ENCODE results near the gene OTC. TPM values are rescaled to one million over a fixed set of nuclear protein-coding genes. Genes with fewer than 3 reads are reported as not detected.

OTC gene
- under 1 TPM in 2 of 4 donors, not detected in 2; 0.15 to 0.57 TPM for total RNA-seq

DNA sequence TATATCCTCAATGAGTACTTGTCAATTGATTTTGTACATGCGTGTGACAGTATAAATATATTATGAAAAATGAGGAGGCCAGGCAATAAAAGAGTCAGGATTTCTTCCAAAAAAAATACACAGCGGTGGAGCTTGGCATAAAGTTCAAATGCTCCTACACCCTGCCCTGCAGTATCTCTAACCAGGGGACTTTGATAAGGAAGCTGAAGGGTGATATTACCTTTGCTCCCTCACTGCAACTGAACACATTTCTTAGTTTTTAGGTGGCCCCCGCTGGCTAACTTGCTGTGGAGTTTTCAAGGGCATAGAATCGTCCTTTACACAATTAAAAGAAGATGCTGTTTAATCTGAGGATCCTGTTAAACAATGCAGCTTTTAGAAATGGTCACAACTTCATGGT, at the start of gene OTC:
Gene OTC, plus strand, starts transcription at position 243 of the 400 bp plus-strand sequence. Its CDS starts 93 bp downstream, at position 336.
- no peak for TF ChIP-seq POLR2A (IDR thresholded peaks at IDR 0.05)
- TF ChIP-seq, protein P1, sequence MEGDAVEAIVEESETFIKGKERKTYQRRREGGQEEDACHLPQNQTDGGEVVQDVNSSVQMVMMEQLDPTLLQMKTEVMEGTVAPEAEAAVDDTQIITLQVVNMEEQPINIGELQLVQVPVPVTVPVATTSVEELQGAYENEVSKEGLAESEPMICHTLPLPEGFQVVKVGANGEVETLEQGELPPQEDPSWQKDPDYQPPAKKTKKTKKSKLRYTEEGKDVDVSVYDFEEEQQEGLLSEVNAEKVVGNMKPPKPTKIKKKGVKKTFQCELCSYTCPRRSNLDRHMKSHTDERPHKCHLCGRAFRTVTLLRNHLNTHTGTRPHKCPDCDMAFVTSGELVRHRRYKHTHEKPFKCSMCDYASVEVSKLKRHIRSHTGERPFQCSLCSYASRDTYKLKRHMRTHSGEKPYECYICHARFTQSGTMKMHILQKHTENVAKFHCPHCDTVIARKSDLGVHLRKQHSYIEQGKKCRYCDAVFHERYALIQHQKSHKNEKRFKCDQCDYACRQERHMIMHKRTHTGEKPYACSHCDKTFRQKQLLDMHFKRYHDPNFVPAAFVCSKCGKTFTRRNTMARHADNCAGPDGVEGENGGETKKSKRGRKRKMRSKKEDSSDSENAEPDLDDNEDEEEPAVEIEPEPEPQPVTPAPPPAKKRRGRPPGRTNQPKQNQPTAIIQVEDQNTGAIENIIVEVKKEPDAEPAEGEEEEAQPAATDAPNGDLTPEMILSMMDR (IDR thresholded peaks at IDR 0.05), result no peak
- no peak for DNase-seq
- intact Hi-C loops (cut with DNase I), result no loop called here
- H3K27me3 ChIP-seq, result no peaks in the 10 kb centered on the region
- H3K36me3 ChIP-seq, result no peaks in the 10 kb centered on the region
- no peak within 1 kb of the TSS for H3K27ac ChIP-seq
- H3K4me1 ChIP-seq, result no peaks in the 10 kb centered on the region
- WGBS, 2 donors, result 70 to 75% methylated on average over 4 of the region's 4 CpGs
- H3K4me3 ChIP-seq, result no peak within 1 kb of the TSS
- H3K9me3 ChIP-seq, result no peaks in the 10 kb centered on the region

DNA sequence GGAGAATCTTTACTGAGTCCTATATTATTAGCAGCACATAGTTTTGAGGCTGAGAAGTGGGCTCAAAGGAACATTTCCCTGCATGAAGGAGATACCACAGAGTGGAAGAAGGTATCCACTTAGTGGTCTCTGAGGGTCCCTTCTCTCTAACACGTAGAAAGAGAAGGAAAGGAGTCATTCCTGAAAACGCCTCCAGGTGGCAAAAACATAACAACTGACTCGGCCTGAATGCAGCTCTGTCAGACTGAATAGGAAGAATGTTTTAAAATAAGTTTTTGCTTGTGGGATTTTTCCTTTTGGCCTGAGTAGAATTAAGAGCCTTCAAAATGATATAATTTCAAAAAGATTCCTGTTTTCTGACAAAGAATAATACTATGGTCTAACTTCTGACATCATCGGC, 48.4 kb upstream of the OTC start:
- H3K27me3 ChIP-seq, result no peaks in the 10 kb centered on the region
- H3K4me1 ChIP-seq, result no peaks in the 10 kb centered on the region
- H3K4me3 ChIP-seq, result no peak overlapping the region
- intact Hi-C loops (cut with DNase I), result no loop called here
- peaks cover 0 to 9% (median 0%) of the 10 kb centered on the region in 3 donors for H3K36me3 ChIP-seq
- H3K9me3 ChIP-seq, result no peaks in the 10 kb centered on the region
- WGBS, 2 donors, result 43 to 59% methylated on average over 4 of the region's 4 CpGs
- DNase-seq, result no peak
- H3K27ac ChIP-seq, result no peak overlapping the region
- TF ChIP-seq, protein P1 (IDR thresholded peaks at IDR 0.05), result peak in 3 of 6 experiments; percentile 13 to 23 (median 13)
- TF ChIP-seq POLR2A (IDR thresholded peaks at IDR 0.05), result no peak

DNA sequence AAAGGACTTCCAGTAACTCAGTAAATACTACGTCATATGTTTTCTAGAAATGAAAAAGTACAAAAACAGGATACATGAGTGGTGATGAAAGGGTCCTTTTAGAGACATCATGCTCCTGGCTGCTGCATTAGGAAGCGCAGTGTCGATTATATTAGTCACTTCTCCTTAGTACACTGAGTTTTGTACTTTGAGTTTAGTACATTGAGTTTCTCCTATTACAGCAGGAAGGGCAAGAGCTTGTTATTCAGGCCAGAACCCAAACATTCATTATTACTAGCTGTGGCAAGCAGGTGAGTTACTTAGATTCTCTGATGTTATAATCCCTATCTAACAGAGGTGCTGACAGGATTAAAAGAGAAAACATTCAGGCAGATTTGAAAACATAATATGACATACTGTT, 46.4 kb upstream of the OTC start:
- no peak for DNase-seq
- no peaks in the 10 kb centered on the region for H3K27me3 ChIP-seq
- H3K4me3 ChIP-seq, result no peak overlapping the region
- peak overlapping the region in 2 of 4 donors; percentile 30 to 62 for H3K27ac ChIP-seq
- peaks cover 0 to 17% (median 0%) of the 10 kb centered on the region in 3 donors for H3K36me3 ChIP-seq
- intact Hi-C loops (cut with DNase I), result no loop called here
- no peaks in the 10 kb centered on the region for H3K9me3 ChIP-seq
- H3K4me1 ChIP-seq, result no peaks in the 10 kb centered on the region
- 61 to 78% methylated on average over 3 of the region's 3 CpGs for WGBS, 2 donors
- no peak for TF ChIP-seq POLR2A (IDR thresholded peaks at IDR 0.05)
- TF ChIP-seq, protein P1 (IDR thresholded peaks at IDR 0.05), result peak in 1 of 6 experiments; percentile 13

GRCh38 chrX:38311743-38312142, 40.7 kb upstream of the OTC start:
- no peak overlapping the region for H3K27ac ChIP-seq
- H3K4me3 ChIP-seq, result no peak overlapping the region
- TF ChIP-seq, protein P1 (IDR thresholded peaks at IDR 0.05), result no peak
- no peak for TF ChIP-seq POLR2A (IDR thresholded peaks at IDR 0.05)
- DNase-seq, result no peak
- no peaks in the 10 kb centered on the region for H3K4me1 ChIP-seq
- H3K36me3 ChIP-seq, result peaks cover 0 to 31% (median 0%) of the 10 kb centered on the region in 3 donors
- 77 to 100% methylated on average over 2 of the region's 2 CpGs for WGBS, 2 donors
- no peaks in the 10 kb centered on the region for H3K9me3 ChIP-seq
- no peaks in the 10 kb centered on the region for H3K27me3 ChIP-seq
- intact Hi-C loops (cut with DNase I), result no loop called here

GRCh38 chrX:38312436-38312835, 40.0 kb upstream of the OTC start:
- WGBS, 2 donors, result 47 to 67% methylated on average over 2 to 4 of the region's 4 CpGs
- peaks cover 0 to 34% (median 0%) of the 10 kb centered on the region in 3 donors for H3K36me3 ChIP-seq
- no peaks in the 10 kb centered on the region for H3K27me3 ChIP-seq
- H3K9me3 ChIP-seq, result no peaks in the 10 kb centered on the region
- no peak overlapping the region for H3K4me3 ChIP-seq
- no peaks in the 10 kb centered on the region for H3K4me1 ChIP-seq
- TF ChIP-seq POLR2A (IDR thresholded peaks at IDR 0.05), result no peak
- TF ChIP-seq, protein P1 (IDR thresholded peaks at IDR 0.05), result no peak
- no peak overlapping the region for H3K27ac ChIP-seq
- no peak for DNase-seq
- intact Hi-C loops (cut with DNase I), result no loop called here

All from esophagus squamous epithelium (tissue), 5 donors.